Measurements from ENCODE around the gene SCGB1C1. TPM values are rescaled to one million over a fixed set of nuclear protein-coding genes. Genes with fewer than 3 reads are reported as not detected.

SCGB1C1 gene
- total and polyA plus RNA-seq, 2 of the 8 experiments (the other 6 are each of a cell fraction or from before 2014, with no cell fraction given), result not detected

GRCh38 chr11:218815-219593, 26.1 kb downstream of the SCGB1C1 start:
- H3K27me3 ChIP-seq (replicated peaks in 1 of 4; ENCODE audit: control insufficient read depth in 3 of 4, extremely low read depth in 1 of 4, insufficient read depth in 3 of 4, low read length in 3 of 4), result no peaks in the 10 kb centered on the region
- no peak overlapping the region for H2BK12ac ChIP-seq (ENCODE audit: low read depth, low read length)
- H2BK20ac ChIP-seq (ENCODE audit: low read length), result no peak overlapping the region
- H3K23me2 ChIP-seq (ENCODE audit: low read depth, low read length), result no peaks in the 10 kb centered on the region
- DNase-seq (ENCODE audit: low read depth in 1 of 2, low spot score in 2 of 2) (no peak), FAIRE-seq (no peak)
- no peak overlapping the region for H4K5ac ChIP-seq (ENCODE audit: insufficient read length, low read depth, low read length)
- H3K23ac ChIP-seq (ENCODE audit: insufficient read length), result no peak overlapping the region
- H3K4me1 ChIP-seq (replicated peaks in 1 of 4; ENCODE audit: control insufficient read depth in 3 of 4, insufficient read depth in 4 of 4, low read length in 3 of 4), result no peaks in the 10 kb centered on the region
- no peak overlapping the region for H2BK5ac ChIP-seq (ENCODE audit: low read depth, low read length)
- WGBS, 2 experiments (ENCODE audit: extremely low coverage in 1 of 2, insufficient coverage in 1 of 2, insufficient read length in 1 of 2, insufficient replicate concordance in 2 of 2, low coverage in 1 of 2, low lambda C conversion rate in 2 of 2, missing lambda C conversion rate in 1 of 2), result 87% methylated on average over 29 of the region's 29 CpGs; no CpG with 5 or more reads in 1 of the 2 experiments
- no peak overlapping the region for H4K8ac ChIP-seq (ENCODE audit: extremely low read depth, insufficient read depth, low read length)
- no peak overlapping the region for H2AFZ ChIP-seq (ENCODE audit: low read length)
- no peak overlapping the region for H3K4me3 ChIP-seq (ENCODE audit: extremely low read depth in 1 of 4, insufficient read depth in 2 of 4, low read depth in 3 of 4, low read length in 4 of 4)
- no peak overlapping the region for H3K27ac ChIP-seq (ENCODE audit: low read depth, low read length)
- no peak overlapping the region for H3K56ac ChIP-seq (replicated peaks; ENCODE audit: insufficient read length, low read depth, low read length)
- H3K36me3 ChIP-seq (ENCODE audit: control insufficient read depth in 2 of 4, insufficient read depth in 4 of 4, low read length in 3 of 4), result peaks cover 2 to 17% (median 8%) of the 10 kb centered on the region in 4 experiments; a peak in 6 of 8 replicates
- no peak overlapping the region for H2AK5ac ChIP-seq (ENCODE audit: low read depth, low read length)
- H3K4ac ChIP-seq (replicated peaks; ENCODE audit: insufficient read length, low read depth, low read length), result no peak overlapping the region
- no peaks in the 10 kb centered on the region for H3K79me2 ChIP-seq (ENCODE audit: control insufficient read depth in 1 of 2, insufficient read depth in 2 of 2, low read length in 2 of 2)
- POLR2A ChIA-PET (ENCODE audit: partially characterized antibody), result interaction anchor here (1.8 to 8.7 kb wide), 3 partner anchors 9 to 13 kb away, joined by 3 to 99 read pairs (median 7); partner anchors contain the start of gene SIRT3
- H4K91ac ChIP-seq (replicated peaks; ENCODE audit: insufficient read length, low read length), result no peak overlapping the region
- peaks cover 0 to 1% of the 10 kb centered on the region in 2 experiments for H4K20me1 ChIP-seq (replicated peaks in 1 of 2; ENCODE audit: control insufficient read depth in 1 of 2, insufficient read depth in 2 of 2, low read length in 2 of 2)
- no peak overlapping the region for H3K18ac ChIP-seq (ENCODE audit: extremely low read depth, low read length)
- no peaks in the 10 kb centered on the region for H3K79me1 ChIP-seq (ENCODE audit: low read depth, low read length)
- no peak overlapping the region for H2BK15ac ChIP-seq (ENCODE audit: low read length)
- no peak overlapping the region for H3K14ac ChIP-seq (ENCODE audit: insufficient read length)
- CTCF ChIA-PET (ENCODE audit: partially characterized antibody), result interaction anchor here (0.8 to 1.7 kb wide), 4 partner anchors 11 to 143 kb away, joined by 3 to 7 read pairs (median 4); no protein-coding TSS in a partner anchor
- H2BK120ac ChIP-seq (replicated peaks; ENCODE audit: low read depth, low read length), result no peak overlapping the region
- no peaks in the 10 kb centered on the region for H3K9me3 ChIP-seq (ENCODE audit: insufficient read depth in 2 of 2, low read depth in 1 of 2, low read length in 1 of 2)
- no peak overlapping the region for H3K4me2 ChIP-seq (ENCODE audit: insufficient read depth in 1 of 2, low read depth in 2 of 2, low read length in 2 of 2)
- H3K9ac ChIP-seq (replicated peaks in 1 of 4; ENCODE audit: extremely low read depth in 1 of 4, low read depth in 3 of 4, low read length in 3 of 4), result no peak overlapping the region
- no peak for TF ChIP-seq KDM1A (IDR thresholded peaks at IDR 0.05; ENCODE audit: borderline replicate concordance, low read length)
- TF ChIP-seq PHF8 (conservative IDR thresholded peaks at IDR 0.05; ENCODE audit: low read depth, low read length), result no peak
- no peak for TF ChIP-seq CHD2 (IDR thresholded peaks at IDR 0.05; ENCODE audit: low read length)
- TF ChIP-seq ASH2L (IDR thresholded peaks at IDR 0.05; ENCODE audit: low read length), result no peak
- no peak for TF ChIP-seq ZNF274 (IDR thresholded peaks at IDR 0.05; ENCODE audit: borderline replicate concordance, extremely low read depth, low read length)
- TF ChIP-seq POLR2A (IDR thresholded peaks at IDR 0.05; ENCODE audit: control extremely low read depth in 1 of 2, low read depth in 2 of 2, low read length in 2 of 2), result no peak
- TF ChIP-seq, protein P1, sequence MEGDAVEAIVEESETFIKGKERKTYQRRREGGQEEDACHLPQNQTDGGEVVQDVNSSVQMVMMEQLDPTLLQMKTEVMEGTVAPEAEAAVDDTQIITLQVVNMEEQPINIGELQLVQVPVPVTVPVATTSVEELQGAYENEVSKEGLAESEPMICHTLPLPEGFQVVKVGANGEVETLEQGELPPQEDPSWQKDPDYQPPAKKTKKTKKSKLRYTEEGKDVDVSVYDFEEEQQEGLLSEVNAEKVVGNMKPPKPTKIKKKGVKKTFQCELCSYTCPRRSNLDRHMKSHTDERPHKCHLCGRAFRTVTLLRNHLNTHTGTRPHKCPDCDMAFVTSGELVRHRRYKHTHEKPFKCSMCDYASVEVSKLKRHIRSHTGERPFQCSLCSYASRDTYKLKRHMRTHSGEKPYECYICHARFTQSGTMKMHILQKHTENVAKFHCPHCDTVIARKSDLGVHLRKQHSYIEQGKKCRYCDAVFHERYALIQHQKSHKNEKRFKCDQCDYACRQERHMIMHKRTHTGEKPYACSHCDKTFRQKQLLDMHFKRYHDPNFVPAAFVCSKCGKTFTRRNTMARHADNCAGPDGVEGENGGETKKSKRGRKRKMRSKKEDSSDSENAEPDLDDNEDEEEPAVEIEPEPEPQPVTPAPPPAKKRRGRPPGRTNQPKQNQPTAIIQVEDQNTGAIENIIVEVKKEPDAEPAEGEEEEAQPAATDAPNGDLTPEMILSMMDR (IDR thresholded peaks at IDR 0.05; ENCODE audit: control extremely low read depth in 1 of 3, insufficient read depth in 1 of 3, low read depth in 1 of 3, low read length in 3 of 3), result no peak
- no peak for TF ChIP-seq SP1 (IDR thresholded peaks at IDR 0.05; ENCODE audit: low read depth, low read length)
- no peak for TF ChIP-seq GTF2F1 (IDR thresholded peaks at IDR 0.05; ENCODE audit: borderline replicate concordance, low read depth, low read length)
- TF ChIP-seq RAD21 (IDR thresholded peaks at IDR 0.05 in 1 of 2, conservative IDR thresholded peaks at IDR 0.05 in 1 of 2; ENCODE audit: low read depth in 2 of 2, low read length in 2 of 2), result no peak

All from H1 (cell line).